ENCODE measurements around the gene GFRA3.
"Not testable (repeated sequence)": the region's sequence is repeated elsewhere in the genome, so short reads cannot be mapped to it uniquely, and the experiment has no call there.

Gene GFRA3, protein sequence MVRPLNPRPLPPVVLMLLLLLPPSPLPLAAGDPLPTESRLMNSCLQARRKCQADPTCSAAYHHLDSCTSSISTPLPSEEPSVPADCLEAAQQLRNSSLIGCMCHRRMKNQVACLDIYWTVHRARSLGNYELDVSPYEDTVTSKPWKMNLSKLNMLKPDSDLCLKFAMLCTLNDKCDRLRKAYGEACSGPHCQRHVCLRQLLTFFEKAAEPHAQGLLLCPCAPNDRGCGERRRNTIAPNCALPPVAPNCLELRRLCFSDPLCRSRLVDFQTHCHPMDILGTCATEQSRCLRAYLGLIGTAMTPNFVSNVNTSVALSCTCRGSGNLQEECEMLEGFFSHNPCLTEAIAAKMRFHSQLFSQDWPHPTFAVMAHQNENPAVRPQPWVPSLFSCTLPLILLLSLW

DNA sequence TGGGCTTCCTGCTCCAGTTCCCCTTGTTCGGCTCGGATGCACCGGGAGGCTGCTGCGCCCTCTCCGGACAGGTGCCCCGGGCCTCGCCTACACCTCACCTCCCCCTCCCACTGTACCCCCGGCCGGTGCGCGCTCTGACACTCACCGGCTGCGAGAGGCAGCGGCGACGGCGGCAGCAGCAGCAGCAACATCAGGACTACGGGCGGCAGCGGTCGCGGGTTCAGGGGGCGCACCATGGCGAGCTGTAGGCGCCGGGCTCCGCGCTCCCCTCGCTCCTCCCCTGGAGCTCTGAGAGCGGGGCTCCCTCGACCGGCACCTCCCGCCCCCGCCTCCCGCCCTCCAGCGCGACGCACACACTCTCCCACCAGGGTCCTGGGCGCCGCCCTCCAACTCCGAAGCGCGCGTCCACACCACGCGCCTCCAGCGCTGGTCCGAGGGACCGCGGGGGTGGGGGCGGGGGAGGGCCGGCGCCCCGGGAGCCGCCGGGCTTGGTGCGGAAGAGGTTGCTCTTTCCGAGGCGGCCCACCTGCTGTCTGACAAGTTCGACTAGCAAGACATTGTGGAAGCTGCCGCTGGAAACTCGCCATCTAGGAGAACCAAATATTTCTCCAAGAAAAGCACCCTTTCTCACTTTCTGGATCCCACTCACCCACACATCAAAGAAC, at the start of gene GFRA3:
TSS of gene GFRA3 (minus strand) at position 433 of the 665 bp plus-strand sequence. CDS start at position 236, 197 bp downstream.
- no peak within 1 kb of the TSS for H3K27ac ChIP-seq
- peak within 1 kb of the TSS; percentile 58 for H3K4me3 ChIP-seq
- DNase-seq (ENCODE audit: low spot score), result no peak
- TF ChIP-seq, protein P1, sequence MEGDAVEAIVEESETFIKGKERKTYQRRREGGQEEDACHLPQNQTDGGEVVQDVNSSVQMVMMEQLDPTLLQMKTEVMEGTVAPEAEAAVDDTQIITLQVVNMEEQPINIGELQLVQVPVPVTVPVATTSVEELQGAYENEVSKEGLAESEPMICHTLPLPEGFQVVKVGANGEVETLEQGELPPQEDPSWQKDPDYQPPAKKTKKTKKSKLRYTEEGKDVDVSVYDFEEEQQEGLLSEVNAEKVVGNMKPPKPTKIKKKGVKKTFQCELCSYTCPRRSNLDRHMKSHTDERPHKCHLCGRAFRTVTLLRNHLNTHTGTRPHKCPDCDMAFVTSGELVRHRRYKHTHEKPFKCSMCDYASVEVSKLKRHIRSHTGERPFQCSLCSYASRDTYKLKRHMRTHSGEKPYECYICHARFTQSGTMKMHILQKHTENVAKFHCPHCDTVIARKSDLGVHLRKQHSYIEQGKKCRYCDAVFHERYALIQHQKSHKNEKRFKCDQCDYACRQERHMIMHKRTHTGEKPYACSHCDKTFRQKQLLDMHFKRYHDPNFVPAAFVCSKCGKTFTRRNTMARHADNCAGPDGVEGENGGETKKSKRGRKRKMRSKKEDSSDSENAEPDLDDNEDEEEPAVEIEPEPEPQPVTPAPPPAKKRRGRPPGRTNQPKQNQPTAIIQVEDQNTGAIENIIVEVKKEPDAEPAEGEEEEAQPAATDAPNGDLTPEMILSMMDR (IDR thresholded peaks at IDR 0.05), result no peak

DNA sequence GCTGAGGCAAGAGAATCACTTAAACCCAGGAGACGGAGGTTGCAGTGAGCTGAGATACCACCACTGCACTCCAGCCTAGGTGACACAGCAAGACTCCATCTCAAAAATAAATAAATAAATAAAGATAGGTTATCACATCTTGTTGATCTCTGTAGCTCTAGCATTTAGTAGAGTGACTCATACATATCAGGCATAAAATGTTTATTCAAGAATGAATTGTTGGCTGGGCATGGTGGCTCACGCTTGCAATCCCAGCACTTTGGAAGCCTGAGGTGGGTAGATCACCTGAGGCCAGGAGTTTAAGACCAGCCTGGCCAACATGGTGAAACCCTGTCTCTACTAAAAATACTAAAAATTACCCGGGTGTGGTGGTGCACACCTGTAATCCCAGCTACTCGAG, 43.8 kb upstream of the GFRA3 start:
- not testable (repeated sequence) for DNase-seq (ENCODE audit: low spot score); H3K27ac ChIP-seq; H3K4me3 ChIP-seq

DNA sequence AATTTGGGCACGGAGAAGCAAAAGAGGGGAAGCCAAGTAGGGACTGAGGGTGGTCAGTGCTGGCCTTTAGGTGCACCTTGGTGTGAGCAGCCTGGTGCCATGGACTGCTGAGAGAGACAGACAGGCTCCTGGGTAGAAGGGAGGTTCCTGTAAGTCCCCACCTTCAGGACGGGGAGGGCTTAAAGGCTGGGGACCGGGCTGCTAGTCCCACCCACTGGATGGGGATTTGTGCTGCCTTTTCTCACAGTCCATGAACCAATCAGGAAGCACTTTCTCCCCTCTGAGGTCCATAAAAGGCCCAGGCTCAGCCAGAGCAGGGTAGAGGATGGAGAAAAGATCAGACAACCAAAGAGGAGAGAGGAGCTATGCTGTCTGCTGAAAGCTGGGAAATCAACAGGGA, 41.9 kb upstream of the GFRA3 start:
- H3K4me3 ChIP-seq, result no peak overlapping the region
- TF ChIP-seq, protein P1 (IDR thresholded peaks at IDR 0.05), result no peak
- no peak for DNase-seq (ENCODE audit: low spot score)
- H3K27ac ChIP-seq, result no peak overlapping the region

DNA sequence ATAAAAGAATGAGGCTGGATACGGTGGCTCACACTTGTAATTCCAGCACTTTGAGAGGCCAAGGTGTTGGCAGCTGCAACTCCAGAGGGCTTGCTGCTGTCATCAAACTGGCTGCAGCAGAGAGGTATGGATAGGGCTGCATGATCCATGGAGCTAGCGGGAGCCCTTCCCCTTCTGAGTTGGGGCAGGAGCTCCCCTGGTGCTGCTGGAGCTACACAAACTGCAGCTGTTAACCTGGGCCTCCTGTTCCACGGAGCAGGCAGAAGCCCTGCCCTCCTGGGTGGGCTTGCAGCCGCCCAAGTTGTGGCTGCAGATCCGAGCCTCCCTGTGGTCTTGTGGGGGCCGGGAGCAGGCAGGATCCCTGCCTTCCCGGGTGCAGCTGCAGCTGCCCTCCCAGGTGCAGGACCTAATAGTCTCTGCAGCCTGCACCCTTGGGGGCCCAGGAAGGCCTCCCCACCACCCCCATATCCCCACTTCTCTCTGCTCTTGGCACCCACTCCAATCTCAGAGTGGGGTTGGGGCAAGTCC, 41.4 kb upstream of the GFRA3 start:
- DNase-seq (ENCODE audit: low spot score), result no peak
- Histone ChIP-seq H3K27ac (no peak overlapping the region), H3K4me3 (no peak overlapping the region)
- TF ChIP-seq, protein P1 (IDR thresholded peaks at IDR 0.05), result no peak

DNA sequence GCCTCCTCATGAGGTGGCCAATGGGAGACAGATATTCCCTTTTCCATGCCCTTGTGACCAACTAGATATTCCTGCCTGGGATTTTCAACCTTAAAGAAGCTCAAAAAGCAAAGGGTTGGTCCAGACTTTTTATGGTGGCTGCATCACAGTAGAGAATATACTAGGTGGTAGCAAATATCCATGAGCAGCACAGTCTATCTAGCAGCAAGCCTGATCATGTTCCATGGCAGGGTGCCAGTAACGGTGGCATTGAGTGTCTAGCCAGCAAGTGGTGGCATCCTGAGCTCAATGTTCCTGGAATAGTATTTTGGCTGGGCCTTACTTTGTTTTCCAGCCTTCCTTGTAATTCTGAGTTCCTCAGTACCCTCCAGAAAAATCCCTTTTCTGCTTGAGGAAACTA, 31.4 kb upstream of the GFRA3 start:
- TF ChIP-seq, protein P1 (IDR thresholded peaks at IDR 0.05), result no peak
- no peak for DNase-seq (ENCODE audit: low spot score)
- H3K4me3 ChIP-seq, result no peak overlapping the region
- H3K27ac ChIP-seq, result no peak overlapping the region

DNA sequence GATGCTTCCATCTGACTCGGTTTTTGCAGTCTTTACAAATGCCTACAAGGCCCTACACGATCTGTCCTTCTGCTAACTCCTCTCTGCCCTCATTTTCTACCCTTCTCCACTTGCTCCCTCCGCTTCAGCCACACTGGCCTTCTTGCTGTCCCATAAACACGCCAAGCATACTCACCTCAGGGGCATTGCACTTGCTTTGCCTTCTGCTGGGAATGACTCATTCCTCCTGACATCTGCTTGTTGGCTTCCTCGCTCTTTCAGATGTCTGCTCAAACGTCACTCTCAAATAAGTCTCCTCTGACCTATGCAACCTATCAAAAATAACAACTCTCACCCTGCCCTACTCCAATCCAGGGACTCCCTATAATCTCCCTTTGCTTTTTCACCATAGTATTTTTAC, 29.0 kb upstream of the GFRA3 start:
- no peak overlapping the region for H3K27ac ChIP-seq
- TF ChIP-seq, protein P1 (IDR thresholded peaks at IDR 0.05), result no peak
- H3K4me3 ChIP-seq, result no peak overlapping the region
- DNase-seq (ENCODE audit: low spot score), result no peak

DNA sequence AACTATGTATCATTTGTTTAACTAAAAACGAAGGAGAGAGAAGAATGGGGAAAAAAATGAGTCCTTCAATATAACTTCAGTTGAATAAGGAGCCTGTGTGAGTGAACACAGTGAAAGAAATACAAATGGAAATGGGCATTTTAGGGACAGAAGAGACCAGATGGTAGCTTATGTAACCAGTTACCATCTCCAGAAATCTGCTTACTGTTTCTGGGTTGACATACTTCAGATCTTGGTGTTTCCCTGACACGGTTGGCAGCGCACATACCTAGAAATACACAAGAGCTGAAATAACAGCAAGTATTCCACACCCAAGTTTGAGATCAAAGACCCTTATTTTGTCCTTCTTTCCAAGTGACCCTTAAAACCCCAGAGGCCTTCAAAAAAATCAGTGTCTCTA, 14.9 kb upstream of the GFRA3 start:
- TF ChIP-seq, protein P1 (IDR thresholded peaks at IDR 0.05), result no peak
- Histone ChIP-seq H3K4me3 (no peak overlapping the region), H3K27ac (no peak overlapping the region)
- no peak for DNase-seq (ENCODE audit: low spot score)

Measured in coronary artery (tissue), 2 donors.